NCI-H748 treated with DMSO at 0.1 percent for 48 hours (cell line): Measurements from ENCODE around the gene JMJD7.
"Not testable (repeated sequence)": the region's sequence is repeated elsewhere in the genome, so short reads cannot be mapped to it uniquely, and the experiment has no call there.

Experiments
- DNase-seq: peaks from one replicate; lab custom pipeline; 2025; lab: John Stamatoyannopoulos, UW

JMJD7 gene

DNA sequence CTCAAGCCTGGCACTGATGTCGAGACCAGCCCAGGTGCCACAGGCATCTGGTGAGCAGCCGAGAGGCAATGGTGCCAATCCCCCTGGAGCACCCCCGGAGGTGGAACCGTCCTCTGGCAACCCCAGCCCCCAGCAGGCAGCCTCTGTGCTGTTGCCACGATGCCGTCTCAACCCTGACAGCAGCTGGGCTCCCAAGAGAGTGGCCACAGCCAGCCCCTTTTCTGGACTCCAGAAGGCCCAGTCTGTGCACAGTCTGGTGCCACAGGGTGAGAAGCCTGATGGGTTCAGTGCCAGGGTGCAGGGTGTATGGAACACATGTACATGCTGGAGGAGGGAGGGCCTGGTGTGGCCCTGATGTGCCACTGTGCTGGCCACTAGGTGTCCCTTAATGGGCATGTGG, 4.9 kb upstream of the JMJD7 start:
- DNase-seq, result no peak

DNA sequence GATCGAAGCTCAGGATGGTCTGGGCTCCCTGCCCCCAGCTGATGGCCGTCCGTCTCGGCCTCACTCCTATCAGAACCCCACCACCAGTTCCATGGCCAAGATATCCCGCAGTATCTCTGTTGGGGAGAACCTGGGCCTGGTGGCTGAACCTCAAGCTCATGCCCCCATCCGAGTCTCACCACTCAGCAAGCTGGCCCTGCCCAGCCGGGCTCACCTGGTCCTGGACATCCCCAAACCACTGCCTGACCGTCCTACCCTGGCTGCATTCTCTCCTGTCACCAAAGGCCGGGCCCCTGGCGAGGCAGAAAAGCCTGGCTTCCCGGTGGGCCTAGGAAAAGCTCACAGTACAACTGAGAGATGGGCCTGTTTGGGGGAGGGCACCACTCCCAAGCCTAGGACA, 4.4 kb upstream of the JMJD7 start:
- DNase-seq, result no peak

GRCh38 chr15:41824062-41824745, 3.7 kb upstream of the JMJD7 start:
- no peak for DNase-seq

DNA sequence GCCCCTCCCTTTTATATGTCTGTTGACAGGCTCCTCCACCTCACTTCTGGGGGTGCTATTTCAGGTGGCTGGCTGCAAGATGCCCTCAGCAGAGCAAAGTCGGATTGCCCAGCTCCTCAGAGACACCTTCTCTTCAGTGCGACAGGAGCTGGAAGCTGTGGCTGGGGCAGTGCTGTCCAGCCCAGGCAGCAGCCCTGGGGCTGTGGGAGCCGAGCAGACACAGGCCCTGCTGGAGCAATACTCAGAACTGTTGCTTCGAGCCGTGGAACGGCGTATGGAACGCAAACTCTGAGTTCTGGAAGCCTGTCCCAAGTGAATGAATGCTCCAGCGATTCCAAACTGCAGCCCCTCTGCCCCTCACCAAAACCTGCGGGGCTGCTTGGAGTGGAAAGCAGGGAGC, 2.7 kb upstream of the JMJD7 start:
- DNase-seq, result no peak

DNA sequence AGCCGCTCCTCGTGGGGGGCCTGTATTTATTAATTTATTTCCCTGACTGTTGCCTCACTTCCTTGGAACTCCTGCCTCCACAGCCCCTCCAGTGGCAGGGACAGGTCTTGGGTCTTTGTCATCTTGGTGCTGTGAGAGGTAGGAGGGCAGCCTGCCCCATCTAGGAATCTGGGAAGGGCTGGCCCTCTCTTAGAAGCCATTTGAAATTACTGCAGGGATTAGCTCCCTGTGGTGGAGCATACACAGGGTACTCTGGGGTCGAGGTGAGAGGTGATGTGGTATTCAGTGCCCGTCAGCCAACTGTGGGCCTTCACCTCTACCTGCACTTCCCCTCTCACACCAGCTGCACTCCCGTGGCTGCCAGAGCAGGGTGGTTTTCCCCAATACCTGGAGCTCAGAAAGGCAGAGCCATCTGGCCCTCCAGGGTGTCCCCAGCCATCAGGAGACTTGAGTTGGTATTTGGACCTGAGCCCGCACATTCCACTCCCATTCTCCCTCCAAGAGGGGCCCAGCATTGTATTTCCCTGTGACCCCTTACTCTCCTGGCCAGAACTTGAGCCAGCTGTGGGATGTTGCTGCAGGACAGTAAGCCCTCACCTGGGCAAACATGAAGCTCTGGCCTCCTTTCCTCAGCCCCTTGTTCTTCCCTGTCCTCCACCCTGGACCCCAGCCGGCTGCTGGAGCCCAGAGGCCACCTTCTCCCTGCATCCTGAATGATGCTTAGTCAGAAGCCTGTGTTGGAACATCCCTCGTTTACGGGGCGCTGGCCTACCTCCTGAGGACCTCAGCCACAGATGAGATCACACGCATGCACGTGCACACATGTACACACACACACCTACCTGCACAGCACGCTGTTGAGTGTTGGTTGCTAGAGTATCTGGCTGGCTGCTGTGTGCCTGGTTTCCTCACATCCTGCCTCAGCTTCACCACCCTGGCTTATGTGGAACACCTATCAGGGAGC, 2.0 kb upstream of the JMJD7 start:
- no peak for DNase-seq

DNA sequence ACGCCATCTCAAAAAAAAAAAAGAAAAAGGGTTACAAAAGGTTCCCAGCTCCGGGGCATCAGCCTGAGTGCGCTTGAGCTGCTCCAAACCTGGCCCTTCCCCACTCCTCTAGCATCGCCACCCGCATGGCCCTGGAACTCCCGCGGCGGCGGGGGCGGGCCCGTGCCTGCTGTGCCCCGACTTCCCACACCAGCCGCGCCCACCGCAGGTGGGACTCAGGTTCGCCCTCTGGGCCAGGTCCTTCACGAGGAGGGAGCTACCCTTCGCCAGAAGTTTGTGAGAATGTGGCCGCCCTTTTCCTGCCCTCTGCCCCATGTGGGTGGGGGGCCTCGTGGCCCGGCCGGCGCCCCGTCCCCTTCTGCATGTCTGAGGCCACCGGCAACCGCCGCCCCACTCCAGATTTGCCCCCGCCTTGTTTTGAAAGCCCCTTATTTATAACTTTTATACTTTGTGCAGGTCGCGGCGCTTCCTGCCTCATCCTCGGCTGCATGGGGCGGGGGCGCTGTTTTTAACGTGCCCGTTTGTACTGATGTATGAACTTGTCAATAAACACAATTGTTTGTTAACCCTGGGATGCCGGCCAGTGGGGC, 507 bp upstream of the JMJD7 start:
- no peak for DNase-seq

DNA sequence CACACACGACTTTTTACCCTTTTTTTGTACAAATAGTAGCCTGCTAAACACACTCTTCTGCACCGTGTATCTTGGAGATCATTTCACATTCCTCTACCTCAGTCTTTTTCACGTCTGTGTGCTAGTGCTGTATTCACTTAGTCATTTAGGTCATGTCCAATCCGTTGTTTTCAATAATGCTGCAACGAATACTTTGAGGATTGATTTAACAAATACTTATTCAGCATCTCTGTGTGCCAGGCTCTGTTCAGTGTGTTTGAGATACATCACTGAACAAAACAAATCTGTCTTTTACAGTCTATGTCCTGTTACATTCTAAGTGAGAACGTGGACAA, 882 bp downstream of the JMJD7 start:
- DNase-seq, result no peak

- no peak for DNase-seq
Observed at GRCh38 chr15:41829959-41830646, 2.2 kb downstream of the JMJD7 start.

DNA sequence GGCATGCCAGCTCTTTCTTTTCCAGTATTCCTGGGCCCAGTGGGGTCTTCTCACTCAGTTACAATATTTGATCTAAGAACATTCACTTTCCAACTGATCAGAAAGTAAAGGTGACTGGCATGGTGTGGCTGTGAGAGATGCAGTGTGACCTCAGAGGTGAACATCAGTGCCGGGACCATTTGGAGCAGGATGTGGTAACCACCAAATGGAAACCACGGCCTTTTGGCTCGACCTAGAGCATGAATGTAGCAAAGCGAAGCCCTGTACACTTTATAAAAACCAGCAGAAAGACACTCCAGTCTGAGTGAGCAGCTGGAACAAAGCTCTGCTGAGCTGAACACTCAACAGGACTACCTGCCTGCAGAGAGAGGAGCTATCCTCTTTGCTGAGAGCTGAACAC, 3.4 kb downstream of the JMJD7 start:
- not testable (repeated sequence) for DNase-seq

- no peak for DNase-seq
Observed at GRCh38 chr15:41832208-41832607, 4.3 kb downstream of the JMJD7 start.

- no peak for DNase-seq
Observed at GRCh38 chr15:41832875-41833274, 5.0 kb downstream of the JMJD7 start.

DNA sequence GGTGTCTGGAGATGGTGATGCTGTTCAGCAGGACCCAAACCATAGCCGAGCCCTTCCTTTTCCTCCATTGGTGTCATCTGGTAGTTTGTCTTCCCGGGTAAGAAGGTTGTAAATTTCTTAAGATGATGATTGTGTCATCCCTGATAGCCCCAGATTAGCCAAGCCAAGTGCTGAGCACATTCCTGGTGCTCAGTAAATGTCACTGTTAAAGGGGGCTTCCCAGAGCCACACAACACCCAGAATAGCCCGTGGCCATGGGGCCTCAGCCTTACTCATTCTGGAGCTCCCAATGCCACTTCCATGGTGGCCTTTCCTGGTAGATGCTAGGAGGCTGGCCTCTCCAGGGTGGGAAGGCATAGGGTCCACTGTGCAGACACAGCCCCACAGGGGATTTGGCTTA, 6.2 kb downstream of the JMJD7 start:
- DNase-seq, result no peak

- no peak for DNase-seq
Observed at GRCh38 chr15:41836073-41836472, 8.2 kb downstream of the JMJD7 start.

DNA sequence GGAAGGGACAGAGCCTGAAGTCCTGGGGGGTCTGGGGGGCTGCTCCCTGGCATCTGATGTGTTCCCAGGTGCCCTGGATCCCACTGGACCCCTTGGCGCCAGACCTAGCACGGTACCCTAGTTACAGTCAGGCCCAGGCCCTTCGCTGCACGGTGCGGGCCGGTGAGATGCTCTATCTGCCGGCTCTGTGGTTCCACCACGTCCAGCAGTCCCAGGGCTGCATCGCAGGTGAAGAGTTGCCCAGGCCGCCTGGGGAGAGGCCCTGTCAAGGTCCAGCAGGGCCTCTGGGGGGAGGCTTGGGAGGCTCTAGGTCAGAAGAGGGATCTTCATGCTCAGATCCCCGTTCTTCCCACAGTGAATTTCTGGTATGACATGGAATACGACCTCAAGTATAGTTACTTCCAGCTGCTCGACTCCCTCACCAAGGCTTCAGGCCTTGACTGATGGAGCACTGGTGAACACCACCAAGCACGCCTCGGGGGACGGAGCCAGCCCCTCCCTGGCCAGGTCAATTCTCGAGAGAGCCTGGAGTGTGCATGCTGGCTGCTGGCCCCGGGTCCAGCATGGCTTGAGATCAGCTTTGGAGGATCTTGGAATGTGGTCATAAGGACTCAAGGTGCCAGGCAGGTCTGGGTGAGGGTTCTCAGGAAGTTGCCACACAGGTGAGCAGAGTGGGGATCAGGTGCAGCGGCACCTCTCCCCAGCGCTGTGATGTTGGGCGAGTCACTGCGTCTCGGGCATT, 9.0 kb downstream of the JMJD7 start:
- no peak for DNase-seq

DNA sequence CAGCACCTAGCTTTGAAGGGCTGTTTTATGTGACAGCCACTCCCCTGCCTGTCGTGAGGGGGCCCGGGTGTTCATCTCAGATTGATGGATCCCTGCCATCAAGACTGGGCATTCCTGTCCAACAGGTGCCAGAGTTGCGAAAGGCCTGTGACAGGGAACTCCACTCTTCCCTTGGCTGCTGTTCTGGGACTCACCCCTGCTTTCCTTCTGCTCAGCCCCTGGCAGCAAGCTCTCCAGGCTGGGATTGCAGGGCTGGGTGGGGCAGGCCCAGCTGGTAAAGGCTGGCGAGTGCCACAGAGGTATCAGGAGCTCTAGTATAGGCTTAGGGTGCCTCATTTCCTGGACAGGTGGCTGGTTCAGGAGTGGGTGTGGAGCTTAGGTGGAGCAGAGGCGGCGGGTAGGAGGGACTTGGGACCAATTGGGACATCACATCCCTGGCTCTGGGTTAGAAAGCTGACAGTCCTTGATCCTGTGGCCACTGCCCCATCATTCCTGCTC, 10.6 kb downstream of the JMJD7 start, which contains the start of gene PLA2G4B:
Gene PLA2G4B (plus strand): TSS at position 448 of the 498 bp plus-strand sequence. CDS start 67 bp downstream, outside the sequence.
- no peak for DNase-seq

GRCh38 chr15:41839781-41840491, 12.0 kb downstream of the JMJD7 start:
- no peak for DNase-seq

GRCh38 chr15:41840673-41841072, 12.8 kb downstream of the JMJD7 start:
- DNase-seq, result no peak

GRCh38 chr15:41841131-41841530, 13.2 kb downstream of the JMJD7 start:
- DNase-seq, result no peak

DNA sequence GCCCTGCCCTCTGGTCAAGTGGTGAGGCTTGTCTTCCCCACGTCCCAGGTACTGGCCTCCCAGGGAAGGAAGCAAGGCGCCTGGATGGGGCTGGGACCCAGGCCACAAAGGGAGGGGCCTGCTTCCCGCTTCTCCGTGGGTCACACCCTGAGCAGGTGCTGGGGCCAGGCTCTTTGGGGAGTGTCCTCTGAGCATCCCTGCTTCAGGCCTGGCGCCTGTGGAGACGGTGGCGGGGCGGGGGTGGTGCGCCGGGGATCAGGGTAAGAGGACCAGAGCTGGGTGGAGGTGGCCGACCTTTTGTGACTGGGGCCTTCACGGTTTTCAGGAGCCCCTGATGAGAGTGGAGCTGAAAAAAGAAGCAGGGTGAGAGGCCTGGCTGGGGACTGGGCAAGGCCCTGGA, 14.3 kb downstream of the JMJD7 start:
- no peak for DNase-seq

DNA sequence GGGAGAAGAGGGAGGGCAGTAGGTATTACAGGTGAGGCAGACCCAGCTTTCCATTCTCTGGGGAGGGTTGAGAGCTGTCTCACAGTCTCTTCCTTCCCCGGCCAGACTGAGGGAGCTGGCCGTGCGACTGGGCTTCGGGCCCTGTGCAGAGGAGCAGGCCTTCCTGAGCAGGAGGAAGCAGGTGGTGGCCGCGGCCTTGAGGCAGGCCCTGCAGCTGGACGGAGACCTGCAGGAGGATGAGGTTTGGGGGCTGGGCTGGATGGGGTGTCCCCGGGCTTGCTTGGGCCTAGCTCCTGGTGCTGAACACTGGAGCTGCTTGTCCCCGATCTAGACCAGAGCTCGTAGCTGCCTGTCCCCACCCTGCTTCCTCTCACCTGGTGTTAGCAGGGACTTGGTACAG, 15.7 kb downstream of the JMJD7 start:
- no peak for DNase-seq

GRCh38 chr15:41844814-41845213, 16.9 kb downstream of the JMJD7 start:
- no peak for DNase-seq
